ENCODE measurements around the gene RFNG.

RFNG gene

GRCh38 chr17:82079001-82079677 is 27.5 kb upstream of the RFNG start:
- Histone ChIP-seq H3K36me3 (ENCODE audit: control insufficient read depth, insufficient read depth, low read length) (peaks cover 47% of the 10 kb centered on the region), H3K27me3 (replicated peaks; ENCODE audit: control insufficient read depth, insufficient read depth, low read length) (no peaks in the 10 kb centered on the region), H3K4me3 (replicated peaks; ENCODE audit: low read depth, low read length) (no peak overlapping the region)
- DNase-seq (ENCODE audit: extremely low read depth, insufficient read length) = no peak
- TF ChIP-seq, protein P1, sequence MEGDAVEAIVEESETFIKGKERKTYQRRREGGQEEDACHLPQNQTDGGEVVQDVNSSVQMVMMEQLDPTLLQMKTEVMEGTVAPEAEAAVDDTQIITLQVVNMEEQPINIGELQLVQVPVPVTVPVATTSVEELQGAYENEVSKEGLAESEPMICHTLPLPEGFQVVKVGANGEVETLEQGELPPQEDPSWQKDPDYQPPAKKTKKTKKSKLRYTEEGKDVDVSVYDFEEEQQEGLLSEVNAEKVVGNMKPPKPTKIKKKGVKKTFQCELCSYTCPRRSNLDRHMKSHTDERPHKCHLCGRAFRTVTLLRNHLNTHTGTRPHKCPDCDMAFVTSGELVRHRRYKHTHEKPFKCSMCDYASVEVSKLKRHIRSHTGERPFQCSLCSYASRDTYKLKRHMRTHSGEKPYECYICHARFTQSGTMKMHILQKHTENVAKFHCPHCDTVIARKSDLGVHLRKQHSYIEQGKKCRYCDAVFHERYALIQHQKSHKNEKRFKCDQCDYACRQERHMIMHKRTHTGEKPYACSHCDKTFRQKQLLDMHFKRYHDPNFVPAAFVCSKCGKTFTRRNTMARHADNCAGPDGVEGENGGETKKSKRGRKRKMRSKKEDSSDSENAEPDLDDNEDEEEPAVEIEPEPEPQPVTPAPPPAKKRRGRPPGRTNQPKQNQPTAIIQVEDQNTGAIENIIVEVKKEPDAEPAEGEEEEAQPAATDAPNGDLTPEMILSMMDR (IDR thresholded peaks at IDR 0.05; ENCODE audit: insufficient read depth, low read length, poor library complexity, severe bottlenecking) = no peak

- TF ChIP-seq, protein P1 (IDR thresholded peaks at IDR 0.05; ENCODE audit: insufficient read depth, low read length, poor library complexity, severe bottlenecking) = no peak
- DNase-seq (ENCODE audit: extremely low read depth, insufficient read length) = no peak
- Histone ChIP-seq H3K27me3 (replicated peaks; ENCODE audit: control insufficient read depth, insufficient read depth, low read length) (no peaks in the 10 kb centered on the region), H3K4me3 (replicated peaks; ENCODE audit: low read depth, low read length) (no peak overlapping the region), H3K36me3 (ENCODE audit: control insufficient read depth, insufficient read depth, low read length) (peaks cover 40% of the 10 kb centered on the region)
Measured at GRCh38 chr17:82078433-82078832, 26.8 kb upstream of the RFNG start.

GRCh38 chr17:82077617-82078358 is 26.2 kb upstream of the RFNG start:
- H3K4me3 ChIP-seq (replicated peaks; ENCODE audit: low read depth, low read length) = no peak overlapping the region
- TF ChIP-seq, protein P1 (IDR thresholded peaks at IDR 0.05; ENCODE audit: insufficient read depth, low read length, poor library complexity, severe bottlenecking) = no peak
- H3K36me3 ChIP-seq (ENCODE audit: control insufficient read depth, insufficient read depth, low read length) = peaks cover 34% of the 10 kb centered on the region
- no peak for DNase-seq (ENCODE audit: extremely low read depth, insufficient read length)
- no peaks in the 10 kb centered on the region for H3K27me3 ChIP-seq (replicated peaks; ENCODE audit: control insufficient read depth, insufficient read depth, low read length)

DNA sequence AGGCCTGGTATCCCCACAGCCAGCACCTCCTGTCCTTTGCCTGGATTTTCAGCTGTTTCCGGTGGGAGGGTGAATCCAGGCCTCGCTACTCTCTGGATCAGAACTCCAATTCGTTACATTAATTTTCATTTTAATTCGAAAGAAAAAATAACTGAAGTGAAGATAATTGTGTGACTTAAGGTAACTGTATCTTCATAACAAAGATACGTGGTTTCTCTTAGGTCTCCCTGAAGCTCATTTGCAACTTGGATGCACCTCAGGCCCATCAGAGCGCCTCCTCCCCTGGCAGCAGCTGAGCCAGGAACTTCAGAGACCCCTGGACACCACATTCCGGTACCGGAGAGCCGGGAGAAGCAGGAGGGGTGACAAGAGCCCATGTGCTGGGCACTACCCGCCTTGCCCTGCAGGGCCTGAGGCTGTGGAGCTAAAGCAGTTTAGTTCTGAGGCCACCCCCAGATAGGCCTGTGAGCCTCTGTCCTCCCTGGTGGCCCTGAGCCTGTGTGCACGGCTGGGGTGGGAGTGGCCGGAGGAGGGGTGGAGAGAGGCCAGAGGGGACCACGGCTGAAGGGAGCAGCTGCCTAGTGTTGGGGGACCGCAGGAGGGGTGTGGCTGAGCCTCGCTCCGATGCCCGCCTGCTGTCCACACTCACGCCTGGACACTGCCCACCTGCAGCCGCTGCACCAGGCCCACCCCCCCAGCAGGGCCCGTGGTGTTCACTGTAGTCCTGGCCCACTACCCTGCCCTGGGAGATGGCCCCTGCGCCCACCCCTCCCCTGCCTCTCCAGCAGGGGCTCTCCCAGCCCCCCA is 25.4 kb upstream of the RFNG start:
- peaks cover 26% of the 10 kb centered on the region for H3K36me3 ChIP-seq (ENCODE audit: control insufficient read depth, insufficient read depth, low read length)
- TF ChIP-seq, protein P1 (IDR thresholded peaks at IDR 0.05; ENCODE audit: insufficient read depth, low read length, poor library complexity, severe bottlenecking) = no peak
- no peaks in the 10 kb centered on the region for H3K27me3 ChIP-seq (replicated peaks; ENCODE audit: control insufficient read depth, insufficient read depth, low read length)
- no peak overlapping the region for H3K4me3 ChIP-seq (replicated peaks; ENCODE audit: low read depth, low read length)
- DNase-seq (ENCODE audit: extremely low read depth, insufficient read length) = no peak

DNA sequence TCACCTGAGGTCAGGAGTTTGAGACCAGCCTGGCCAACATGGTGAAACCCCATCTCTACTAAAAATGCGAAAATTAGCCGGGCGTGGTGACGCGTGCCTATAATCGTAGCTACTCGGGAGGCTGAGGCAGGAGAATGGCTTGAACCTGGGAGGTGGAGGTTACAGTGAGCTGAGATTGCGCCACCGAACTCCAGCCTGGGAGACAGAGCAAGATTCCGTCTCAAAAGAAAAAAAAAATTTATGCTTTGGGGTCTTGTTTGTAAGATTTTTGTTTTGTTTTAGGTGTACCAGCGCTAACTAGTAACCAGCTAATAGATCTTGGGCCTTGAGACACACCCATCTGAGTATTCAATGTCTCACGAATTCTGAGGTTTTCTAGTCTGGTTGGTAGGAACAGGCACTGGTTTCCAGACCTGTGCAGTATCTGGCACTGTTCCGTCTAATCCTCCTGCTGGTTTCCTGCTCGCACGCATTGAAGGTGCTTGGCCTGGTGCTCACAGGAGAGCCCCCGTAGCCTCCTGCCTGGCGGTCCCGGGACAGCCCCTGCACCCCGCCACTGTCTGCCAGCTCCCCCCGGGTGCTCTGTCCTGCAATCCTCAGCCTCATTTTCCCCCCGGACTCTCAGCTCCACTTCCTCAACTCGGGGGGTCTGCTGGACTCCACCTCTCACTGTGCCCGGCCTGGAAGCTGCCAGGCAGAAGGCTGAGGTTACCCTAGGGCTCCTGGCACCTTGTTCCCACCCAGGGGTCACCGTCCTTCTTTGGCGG is 24.6 kb upstream of the RFNG start:
- Histone ChIP-seq H3K4me3 (replicated peaks; ENCODE audit: low read depth, low read length) (no peak overlapping the region), H3K36me3 (ENCODE audit: control insufficient read depth, insufficient read depth, low read length) (peaks cover 22% of the 10 kb centered on the region), H3K27me3 (replicated peaks; ENCODE audit: control insufficient read depth, insufficient read depth, low read length) (no peaks in the 10 kb centered on the region)
- TF ChIP-seq, protein P1 (IDR thresholded peaks at IDR 0.05; ENCODE audit: insufficient read depth, low read length, poor library complexity, severe bottlenecking) = no peak
- DNase-seq (ENCODE audit: extremely low read depth, insufficient read length) = no peak

Measured in GM06990 (cell line).